Activated T-helper 2 cell treated with anti-CD3 and anti-CD28 coated beads, Interferon-gamma antibody, Interleukin-2, Interleukin-4, amounts not matched to agents 10 μg/mL and 5 μg/mL and 100 μg/mL, durations not matched to agents 14 hours and 24 hours and 36 hours (primary cell): ENCODE results near the gene SPSB1. TPM values are rescaled to one million over a fixed set of nuclear protein-coding genes. Genes with fewer than 3 reads are reported as not detected.

Experiments used
- DNase-seq: peaks from one replicate; pipeline ENCODE4 v3.0.0; 2021; ENCODE audit warnings: low spot score
- H3K27ac Mint-ChIP-seq: one replicate; pipeline ENCODE4 v1.8.0; 2021; ENCODE audit warnings: mixed read lengths
- H3K27me3 Mint-ChIP-seq: one replicate; pipeline ENCODE4 v1.8.0; 2021; ENCODE audit warnings: low read depth, mixed read lengths
- H3K36me3 Mint-ChIP-seq: one replicate; pipeline ENCODE4 v1.8.0; 2021; ENCODE audit warnings: low read depth, mixed read lengths
- H3K4me1 Mint-ChIP-seq: one replicate; pipeline ENCODE4 v1.8.0; 2021; ENCODE audit warnings: low read depth, mixed read lengths
- H3K4me3 Mint-ChIP-seq: one replicate; pipeline ENCODE4 v1.8.0; 2021; ENCODE audit warnings: low read depth, mild to moderate bottlenecking, moderate library complexity, mixed read lengths
- H3K9me3 Mint-ChIP-seq: one replicate; pipeline ENCODE4 v1.8.0; 2021; ENCODE audit warnings: mixed read lengths
- intact Hi-C: fragments of 100-400 bp; cut with micrococcal nuclease; formaldehyde crosslinking; loops from one replicate; pipeline ENCODE4 v1.15.1; 2023
- total RNA-seq: library from RNA; stranded (reverse); gene quantifications from 2 replicates; pipeline ENCODE4 v1.2.3, GENCODE V29; 2022

Gene SPSB1
- total RNA-seq, 1 donor from 2014 or later: 7.5 TPM

DNA sequence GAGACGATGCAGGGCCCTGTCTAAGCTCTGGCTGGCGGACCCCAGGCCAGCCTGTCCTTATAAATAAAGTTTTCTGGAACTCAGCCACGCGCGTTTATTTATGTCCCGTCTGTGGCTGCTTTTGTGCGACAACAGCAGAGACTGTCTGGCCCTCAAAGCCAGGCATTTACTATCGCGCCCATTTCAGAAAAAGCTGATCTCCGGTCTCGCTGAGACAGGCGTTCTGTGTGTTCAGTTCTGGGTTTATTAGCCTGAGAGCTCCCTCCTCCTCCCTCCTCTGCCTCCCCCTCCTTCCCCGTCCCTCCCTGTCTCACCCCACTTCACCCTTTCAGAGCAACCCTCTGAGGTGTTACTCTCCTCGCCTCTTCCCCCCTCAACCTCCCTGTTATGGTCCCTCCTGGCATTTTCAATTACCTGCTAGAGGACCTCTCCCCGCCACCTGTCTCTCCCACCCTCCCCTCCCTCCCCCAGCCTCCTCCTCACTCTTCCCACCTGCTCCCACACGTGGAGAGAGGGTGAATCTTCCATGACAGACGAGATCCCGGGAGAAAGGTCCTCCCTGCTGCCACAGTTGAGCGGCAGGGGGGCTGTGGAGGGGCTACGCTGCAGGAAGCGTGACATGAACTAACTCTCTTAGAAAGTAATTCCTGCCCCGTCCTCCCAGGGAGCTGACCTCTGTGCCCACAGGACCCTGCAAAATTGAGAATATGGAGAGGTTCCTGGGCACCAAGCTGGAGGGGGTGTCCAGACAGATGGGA is 59.9 kb downstream of the SPSB1 start:
- DNase-seq: no peak
- no peak overlapping the region for H3K4me3 Mint-ChIP-seq
- H3K4me1 Mint-ChIP-seq: peaks cover 1% of the 10 kb centered on the region
- no peaks in the 10 kb centered on the region for H3K9me3 Mint-ChIP-seq
- H3K27me3 Mint-ChIP-seq: no peaks in the 10 kb centered on the region
- intact Hi-C loops: no loop called here
- H3K36me3 Mint-ChIP-seq: peaks cover 9% of the 10 kb centered on the region
- no peak overlapping the region for H3K27ac Mint-ChIP-seq

DNA sequence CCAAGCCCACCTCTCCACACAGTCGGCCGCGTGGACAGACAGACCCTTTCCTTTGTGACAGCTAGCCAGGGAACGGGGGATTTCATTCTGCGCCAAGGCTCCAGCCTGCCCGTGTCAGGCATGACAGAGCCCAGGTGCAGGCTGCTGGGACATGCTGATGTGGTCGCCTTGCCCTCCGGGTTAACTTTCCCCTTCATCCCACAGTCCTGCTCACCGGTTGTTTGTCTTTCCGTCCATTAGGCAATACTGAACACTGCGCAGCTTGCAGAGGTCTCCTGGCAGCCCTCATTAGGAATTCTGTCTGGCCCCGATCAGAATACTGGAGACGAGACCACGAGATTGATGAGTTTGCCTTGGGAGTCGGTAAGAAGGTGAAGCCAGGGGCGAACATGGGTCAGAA is 62.8 kb downstream of the SPSB1 start:
- Mint-ChIP-seq H3K4me1 (no peaks in the 10 kb centered on the region), H3K9me3 (no peaks in the 10 kb centered on the region), H3K4me3 (no peak overlapping the region), H3K27me3 (no peaks in the 10 kb centered on the region), H3K36me3 (peaks cover 9% of the 10 kb centered on the region), H3K27ac (no peak overlapping the region)
- no peak for DNase-seq
- intact Hi-C loops: no loop called here

DNA sequence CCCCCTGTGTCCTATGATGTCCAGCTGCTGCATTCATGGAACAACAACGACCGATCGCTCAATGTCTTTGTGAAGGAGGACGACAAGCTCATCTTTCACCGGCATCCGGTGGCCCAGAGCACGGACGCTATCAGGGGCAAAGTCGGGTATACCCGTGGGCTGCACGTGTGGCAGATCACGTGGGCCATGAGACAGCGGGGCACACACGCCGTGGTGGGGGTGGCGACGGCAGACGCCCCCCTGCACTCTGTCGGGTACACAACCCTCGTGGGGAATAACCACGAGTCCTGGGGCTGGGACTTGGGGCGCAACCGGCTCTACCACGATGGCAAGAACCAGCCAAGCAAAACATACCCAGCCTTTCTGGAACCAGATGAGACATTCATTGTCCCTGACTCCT is 63.3 kb downstream of the SPSB1 start:
- DNase-seq: no peak
- Mint-ChIP-seq H3K27me3 (no peaks in the 10 kb centered on the region), H3K36me3 (peaks cover 9% of the 10 kb centered on the region), H3K4me1 (no peaks in the 10 kb centered on the region), H3K4me3 (no peak overlapping the region), H3K9me3 (no peaks in the 10 kb centered on the region), H3K27ac (no peak overlapping the region)
- intact Hi-C loops: no loop called here

DNA sequence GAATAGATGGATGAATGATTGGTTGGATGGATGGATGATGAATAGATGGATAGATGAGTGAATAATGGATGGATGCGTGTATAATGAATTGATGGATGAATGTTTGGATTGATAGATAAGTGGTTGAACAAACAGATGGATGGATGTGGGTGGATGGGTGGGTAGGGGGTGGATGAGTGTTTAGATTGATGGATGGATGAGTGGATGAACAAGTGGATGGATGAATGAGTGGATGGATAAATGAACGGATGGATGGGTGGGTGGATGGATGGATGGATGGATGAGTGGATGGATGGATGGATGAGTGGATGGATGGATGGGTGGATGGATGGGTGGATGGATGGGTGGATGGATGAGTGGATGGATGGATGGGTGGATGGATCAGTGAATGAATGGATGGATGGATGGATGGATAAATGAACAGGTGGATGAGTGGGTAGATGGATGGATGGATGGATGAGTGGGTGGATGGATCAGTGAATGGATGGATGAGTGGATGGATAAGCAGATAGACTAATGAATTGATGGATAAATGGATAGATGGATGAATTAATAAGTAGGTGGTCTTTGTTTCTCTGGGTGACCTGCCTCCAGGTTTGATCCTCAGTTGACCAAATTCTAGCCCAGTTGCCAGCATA is 64.3 kb downstream of the SPSB1 start:
- no peaks in the 10 kb centered on the region for H3K4me1 Mint-ChIP-seq
- DNase-seq: no peak
- no peak overlapping the region for H3K4me3 Mint-ChIP-seq
- no peak overlapping the region for H3K27ac Mint-ChIP-seq
- intact Hi-C loops: no loop called here
- peaks cover 9% of the 10 kb centered on the region for H3K36me3 Mint-ChIP-seq
- no peaks in the 10 kb centered on the region for H3K9me3 Mint-ChIP-seq
- H3K27me3 Mint-ChIP-seq: no peaks in the 10 kb centered on the region

GRCh38 chr1:9357958-9358357 is 65.3 kb downstream of the SPSB1 start:
- Mint-ChIP-seq H3K9me3 (no peaks in the 10 kb centered on the region), H3K4me1 (no peaks in the 10 kb centered on the region), H3K4me3 (no peak overlapping the region), H3K27ac (no peak overlapping the region), H3K36me3 (peaks cover 9% of the 10 kb centered on the region), H3K27me3 (no peaks in the 10 kb centered on the region)
- intact Hi-C loops: no loop called here
- no peak for DNase-seq

- no peak for DNase-seq
- no peaks in the 10 kb centered on the region for H3K27me3 Mint-ChIP-seq
- H3K9me3 Mint-ChIP-seq: no peaks in the 10 kb centered on the region
- H3K4me3 Mint-ChIP-seq: no peak overlapping the region
- H3K4me1 Mint-ChIP-seq: no peaks in the 10 kb centered on the region
- intact Hi-C loops: no loop called here
- peaks cover 9% of the 10 kb centered on the region for H3K36me3 Mint-ChIP-seq
- H3K27ac Mint-ChIP-seq: no peak overlapping the region
Observed at GRCh38 chr1:9360371-9361064, 67.8 kb downstream of the SPSB1 start.

- intact Hi-C loops: no loop called here
- Mint-ChIP-seq H3K4me3 (no peak overlapping the region), H3K9me3 (no peaks in the 10 kb centered on the region), H3K27me3 (no peaks in the 10 kb centered on the region), H3K36me3 (peaks cover 5% of the 10 kb centered on the region), H3K4me1 (no peaks in the 10 kb centered on the region), H3K27ac (no peak overlapping the region)
- DNase-seq: no peak
Observed at GRCh38 chr1:9361630-9362260, 69.1 kb downstream of the SPSB1 start.

GRCh38 chr1:9362488-9362887 is 69.8 kb downstream of the SPSB1 start:
- H3K36me3 Mint-ChIP-seq: no peaks in the 10 kb centered on the region
- H3K4me1 Mint-ChIP-seq: no peaks in the 10 kb centered on the region
- DNase-seq: no peak
- H3K4me3 Mint-ChIP-seq: no peak overlapping the region
- no peaks in the 10 kb centered on the region for H3K9me3 Mint-ChIP-seq
- H3K27ac Mint-ChIP-seq: no peak overlapping the region
- no peaks in the 10 kb centered on the region for H3K27me3 Mint-ChIP-seq
- intact Hi-C loops: no loop called here

DNA sequence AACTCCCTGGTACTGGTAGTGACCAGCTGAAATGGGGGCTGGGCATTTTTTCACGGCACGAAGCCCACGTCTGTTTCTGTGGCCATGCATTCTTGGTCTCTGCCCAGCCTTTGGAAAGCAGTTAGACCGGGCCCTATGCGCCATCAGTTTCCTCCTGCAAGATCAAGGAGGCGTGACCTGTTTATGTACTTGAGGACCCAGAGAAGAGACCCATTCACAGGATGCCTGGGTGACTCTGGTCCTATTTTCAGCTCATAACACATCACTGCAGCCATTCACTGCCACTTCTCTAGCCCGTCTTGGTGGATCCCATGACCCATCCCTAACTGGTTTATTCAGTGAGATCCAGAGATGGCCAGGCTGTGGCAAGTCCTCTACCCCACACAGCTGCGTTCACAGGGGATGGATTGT is 70.4 kb downstream of the SPSB1 start:
- no peaks in the 10 kb centered on the region for H3K4me1 Mint-ChIP-seq
- H3K27me3 Mint-ChIP-seq: no peaks in the 10 kb centered on the region
- no peak for DNase-seq
- H3K36me3 Mint-ChIP-seq: no peaks in the 10 kb centered on the region
- intact Hi-C loops: no loop called here
- H3K27ac Mint-ChIP-seq: no peak overlapping the region
- no peak overlapping the region for H3K4me3 Mint-ChIP-seq
- no peaks in the 10 kb centered on the region for H3K9me3 Mint-ChIP-seq

DNA sequence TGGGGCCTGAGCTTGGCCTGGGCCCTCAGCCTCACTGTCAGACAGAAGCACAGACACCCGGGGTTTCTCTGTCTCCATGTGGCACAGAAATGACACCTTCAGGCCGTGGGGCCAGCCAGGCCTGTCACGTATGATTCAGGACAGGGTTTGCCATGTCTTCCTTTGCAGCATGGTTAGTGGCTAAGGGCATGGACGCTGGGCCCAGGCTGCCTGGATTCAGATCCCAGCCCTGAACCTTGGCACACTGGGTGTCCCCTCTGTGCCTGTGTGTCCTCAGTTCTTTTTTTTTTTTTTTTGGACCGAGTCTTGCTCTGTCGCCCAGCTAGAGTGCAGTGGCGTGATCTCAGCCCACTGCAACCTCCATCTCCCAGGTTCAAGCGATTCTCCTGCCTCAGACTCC is 73.6 kb downstream of the SPSB1 start:
- intact Hi-C loops: no loop called here
- H3K36me3 Mint-ChIP-seq: no peaks in the 10 kb centered on the region

DNA sequence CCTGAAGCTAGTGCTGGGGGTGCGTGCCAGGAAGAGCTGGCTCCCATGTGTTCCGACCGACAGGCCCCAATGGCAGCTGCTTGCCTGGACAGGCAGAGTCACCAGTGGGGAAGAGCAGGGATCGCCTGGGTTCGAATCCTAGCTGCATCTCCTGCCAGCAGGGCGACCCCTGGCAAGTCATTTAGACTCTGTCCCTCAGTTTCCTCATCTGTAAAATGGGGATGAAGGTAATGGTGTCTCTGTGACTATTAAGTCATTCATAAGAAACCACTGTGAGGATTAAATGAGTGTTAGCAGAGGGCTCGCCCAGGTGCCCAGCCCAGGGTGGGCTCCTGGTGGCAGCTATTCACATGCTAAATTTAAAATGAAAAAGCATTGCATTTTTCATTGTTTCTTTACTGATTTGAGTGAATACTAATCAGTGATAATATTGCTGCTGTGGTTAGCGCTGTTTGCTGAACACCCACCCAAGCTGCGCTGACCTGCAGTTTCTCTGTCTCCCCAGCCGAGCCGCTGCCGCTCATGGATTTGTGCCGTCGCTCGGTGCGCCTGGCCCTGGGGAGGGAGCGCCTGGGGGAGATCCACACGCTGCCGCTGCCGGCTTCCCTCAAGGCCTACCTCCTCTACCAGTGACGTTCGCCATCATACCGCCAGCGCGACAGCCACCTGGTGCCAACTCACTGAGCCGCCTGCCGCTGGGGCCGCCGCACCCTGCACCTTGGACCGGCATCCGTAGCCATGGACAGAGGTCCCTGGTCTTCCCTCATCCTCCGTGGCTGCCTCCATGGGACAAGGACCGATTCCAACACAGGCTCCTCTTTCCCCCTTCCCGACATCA is 74.5 kb downstream of the SPSB1 start:
- intact Hi-C loops: no loop called here
- Mint-ChIP-seq H3K9me3 (no peaks in the 10 kb centered on the region), H3K36me3 (no peaks in the 10 kb centered on the region), H3K27ac (no peak overlapping the region), H3K27me3 (no peaks in the 10 kb centered on the region), H3K4me3 (no peak overlapping the region), H3K4me1 (no peaks in the 10 kb centered on the region)
- DNase-seq: no peak

More for the DNA sequence above, 73.6 kb downstream of the SPSB1 start:
- DNase-seq: no peak
- no peaks in the 10 kb centered on the region for H3K9me3 Mint-ChIP-seq
- no peaks in the 10 kb centered on the region for H3K4me1 Mint-ChIP-seq
- no peak overlapping the region for H3K4me3 Mint-ChIP-seq
- H3K27me3 Mint-ChIP-seq: no peaks in the 10 kb centered on the region
- no peak overlapping the region for H3K27ac Mint-ChIP-seq

DNA sequence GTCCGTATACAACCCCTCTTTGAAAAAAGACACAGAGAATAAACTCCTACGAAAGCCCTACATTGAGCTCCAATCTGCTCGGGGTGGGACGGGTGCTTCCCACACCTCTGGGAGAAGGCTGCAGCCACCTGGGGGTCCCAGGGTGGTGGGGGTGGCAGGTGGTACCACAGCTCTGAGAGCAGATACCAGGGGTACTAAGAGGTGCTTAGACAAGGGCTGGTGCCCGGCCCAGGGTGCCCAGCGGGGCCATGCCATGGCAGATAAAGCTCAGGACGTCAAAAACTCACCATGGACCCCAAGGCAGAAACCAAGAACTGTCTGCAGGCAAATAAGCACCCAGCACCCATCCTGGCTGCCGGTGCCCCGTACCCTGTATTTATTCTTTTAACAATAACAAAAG is 75.1 kb downstream of the SPSB1 start:
- H3K27me3 Mint-ChIP-seq: no peaks in the 10 kb centered on the region
- no peak overlapping the region for H3K4me3 Mint-ChIP-seq
- H3K27ac Mint-ChIP-seq: no peak overlapping the region
- no peaks in the 10 kb centered on the region for H3K9me3 Mint-ChIP-seq
- H3K4me1 Mint-ChIP-seq: no peaks in the 10 kb centered on the region
- DNase-seq: no peak
- intact Hi-C loops: no loop called here
- H3K36me3 Mint-ChIP-seq: no peaks in the 10 kb centered on the region
